A673 (cell line): ENCODE measurements around the gene ZNF860.
"Not testable (repeated sequence)": the region's sequence is repeated elsewhere in the genome, so short reads cannot be mapped to it uniquely, and the experiment has no call there.

Source experiments
- EZH2 ChIP-seq: fragments of 200-600 bp; sonication (generic); IDR thresholded peaks from 2 replicates; pipeline ENCODE4 v1.6.1; 2017; ENCODE audit warnings: borderline replicate concordance, low read depth, mild to moderate bottlenecking, mixed read lengths, antibody characterized with exemption, low read length; ENCODE audit not compliant: poor library complexity, severe bottlenecking
- TF ChIP-seq, protein P1 (sequence below): fragments of 300-800, 200-600 bp; sonication (generic); conservative IDR thresholded peaks from 2 replicates; pipeline ENCODE4 v1.5.1; 2017; ENCODE audit warnings: low read depth, mild to moderate bottlenecking, antibody characterized with exemption, low read length, moderate library complexity, mixed read lengths

- TF ChIP-seq, protein P1, sequence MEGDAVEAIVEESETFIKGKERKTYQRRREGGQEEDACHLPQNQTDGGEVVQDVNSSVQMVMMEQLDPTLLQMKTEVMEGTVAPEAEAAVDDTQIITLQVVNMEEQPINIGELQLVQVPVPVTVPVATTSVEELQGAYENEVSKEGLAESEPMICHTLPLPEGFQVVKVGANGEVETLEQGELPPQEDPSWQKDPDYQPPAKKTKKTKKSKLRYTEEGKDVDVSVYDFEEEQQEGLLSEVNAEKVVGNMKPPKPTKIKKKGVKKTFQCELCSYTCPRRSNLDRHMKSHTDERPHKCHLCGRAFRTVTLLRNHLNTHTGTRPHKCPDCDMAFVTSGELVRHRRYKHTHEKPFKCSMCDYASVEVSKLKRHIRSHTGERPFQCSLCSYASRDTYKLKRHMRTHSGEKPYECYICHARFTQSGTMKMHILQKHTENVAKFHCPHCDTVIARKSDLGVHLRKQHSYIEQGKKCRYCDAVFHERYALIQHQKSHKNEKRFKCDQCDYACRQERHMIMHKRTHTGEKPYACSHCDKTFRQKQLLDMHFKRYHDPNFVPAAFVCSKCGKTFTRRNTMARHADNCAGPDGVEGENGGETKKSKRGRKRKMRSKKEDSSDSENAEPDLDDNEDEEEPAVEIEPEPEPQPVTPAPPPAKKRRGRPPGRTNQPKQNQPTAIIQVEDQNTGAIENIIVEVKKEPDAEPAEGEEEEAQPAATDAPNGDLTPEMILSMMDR, result not testable (repeated sequence)
- not testable (repeated sequence) for TF ChIP-seq EZH2
These were observed 34.1 kb downstream of the ZNF860 start for GRCh38 chr3:32015638-32016037.
